Activated CD8-positive, alpha-beta memory T cell treated with anti-CD3 and anti-CD28 coated beads, Interleukin-2, amount 50 U/mL, for 1 hour (primary cell): ENCODE results near the gene CTNNBL1.
"Not testable (repeated sequence)": the region's sequence is repeated elsewhere in the genome, so short reads cannot be mapped to it uniquely, and the experiment has no call there.

Experiments
- DNase-seq: peaks from one replicate; pipeline ENCODE4 v3.0.0-alpha.2; 2020; ENCODE audit errors: extremely low read depth

CTNNBL1 gene, protein sequence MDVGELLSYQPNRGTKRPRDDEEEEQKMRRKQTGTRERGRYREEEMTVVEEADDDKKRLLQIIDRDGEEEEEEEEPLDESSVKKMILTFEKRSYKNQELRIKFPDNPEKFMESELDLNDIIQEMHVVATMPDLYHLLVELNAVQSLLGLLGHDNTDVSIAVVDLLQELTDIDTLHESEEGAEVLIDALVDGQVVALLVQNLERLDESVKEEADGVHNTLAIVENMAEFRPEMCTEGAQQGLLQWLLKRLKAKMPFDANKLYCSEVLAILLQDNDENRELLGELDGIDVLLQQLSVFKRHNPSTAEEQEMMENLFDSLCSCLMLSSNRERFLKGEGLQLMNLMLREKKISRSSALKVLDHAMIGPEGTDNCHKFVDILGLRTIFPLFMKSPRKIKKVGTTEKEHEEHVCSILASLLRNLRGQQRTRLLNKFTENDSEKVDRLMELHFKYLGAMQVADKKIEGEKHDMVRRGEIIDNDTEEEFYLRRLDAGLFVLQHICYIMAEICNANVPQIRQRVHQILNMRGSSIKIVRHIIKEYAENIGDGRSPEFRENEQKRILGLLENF

DNA sequence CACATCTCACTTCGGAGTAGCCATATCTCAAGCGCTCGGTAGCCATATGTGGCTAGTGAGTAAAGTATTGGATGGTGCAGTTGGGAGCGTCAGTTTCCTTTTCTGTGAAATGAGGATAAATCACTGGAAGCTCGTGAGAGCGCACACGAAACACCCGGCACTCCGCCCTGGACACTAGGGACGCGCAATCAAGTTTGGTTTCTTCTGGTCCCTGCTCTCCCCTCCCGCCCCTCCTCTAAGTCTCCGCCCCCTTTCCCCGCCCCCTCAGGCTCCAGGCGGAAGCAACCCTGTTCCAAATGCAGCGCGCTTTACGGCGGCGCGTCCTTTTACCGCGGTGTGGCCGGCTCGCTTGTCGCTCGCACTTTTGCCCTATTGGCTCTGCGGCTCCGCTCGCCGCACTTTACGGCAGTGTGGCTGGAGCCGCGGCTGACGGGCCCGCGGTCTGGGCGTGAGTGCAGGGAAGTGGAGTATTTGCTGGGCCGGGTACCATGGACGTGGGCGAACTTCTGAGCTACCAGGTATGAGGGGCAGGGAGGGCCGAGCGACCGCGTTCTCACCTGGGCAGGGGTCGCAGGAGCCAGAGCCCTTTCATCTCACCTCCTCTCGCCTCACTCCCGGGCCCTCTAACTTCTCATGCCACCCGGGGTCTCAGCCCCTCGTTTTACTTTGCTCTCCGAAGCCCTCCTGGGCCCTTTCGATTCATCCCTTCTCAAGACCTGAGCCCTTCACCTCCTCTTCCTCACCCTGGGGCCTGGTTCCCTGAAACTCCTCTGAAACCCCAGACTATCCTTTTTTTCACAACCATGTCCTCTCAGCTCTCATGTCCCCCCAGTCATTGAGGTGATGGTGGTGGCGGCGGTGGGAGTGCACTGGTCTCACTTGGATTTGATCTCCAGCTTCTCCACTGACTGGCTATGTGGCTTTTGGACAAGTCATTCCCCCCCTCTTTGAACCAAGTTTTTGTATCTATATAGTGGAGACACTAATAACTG, at the start of gene CTNNBL1:
CTNNBL1 (plus strand) TSS at position 396 of the 992 bp plus-strand sequence; CDS start at position 489, 93 bp downstream.
- DNase-seq = peak; percentile 86

DNA sequence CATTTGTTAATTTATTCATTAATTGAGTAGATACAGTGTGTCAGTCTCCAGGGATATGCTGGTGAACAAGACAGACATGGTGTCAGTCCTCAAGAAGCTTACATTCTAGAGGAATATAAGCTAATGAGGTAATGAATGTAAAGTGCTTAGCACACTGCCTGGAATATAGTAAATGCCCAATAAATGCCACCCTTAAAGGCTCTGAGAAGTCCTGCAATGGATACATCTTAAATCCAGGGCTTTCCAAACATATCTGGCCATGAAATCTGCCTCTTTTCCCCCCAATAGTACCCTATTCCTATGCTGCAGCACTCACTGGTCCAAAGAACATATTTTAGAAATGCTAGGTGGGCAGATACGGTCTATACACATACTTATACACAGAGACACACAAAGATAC, 49.2 kb upstream of the CTNNBL1 start:
- no peak for DNase-seq

DNA sequence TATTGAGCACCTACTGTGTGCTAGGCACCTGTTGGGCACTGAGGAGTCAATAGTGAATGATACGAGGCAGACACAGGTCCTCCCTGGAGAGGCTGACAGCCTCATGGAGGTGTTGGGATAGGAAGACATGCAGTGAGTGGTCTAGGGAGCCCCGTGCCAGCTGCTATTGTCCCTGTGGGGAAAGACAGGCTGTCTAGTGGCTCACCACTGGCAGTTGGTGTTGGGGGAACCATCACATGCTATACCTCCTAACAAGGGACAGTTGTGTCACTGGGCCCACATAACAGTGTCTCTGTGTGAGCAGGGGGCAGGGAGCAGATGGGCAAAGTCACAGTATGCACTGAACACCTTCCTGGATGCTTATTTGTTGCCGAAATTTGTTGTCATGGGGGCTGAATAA, 45.9 kb upstream of the CTNNBL1 start:
- no peak for DNase-seq

DNA sequence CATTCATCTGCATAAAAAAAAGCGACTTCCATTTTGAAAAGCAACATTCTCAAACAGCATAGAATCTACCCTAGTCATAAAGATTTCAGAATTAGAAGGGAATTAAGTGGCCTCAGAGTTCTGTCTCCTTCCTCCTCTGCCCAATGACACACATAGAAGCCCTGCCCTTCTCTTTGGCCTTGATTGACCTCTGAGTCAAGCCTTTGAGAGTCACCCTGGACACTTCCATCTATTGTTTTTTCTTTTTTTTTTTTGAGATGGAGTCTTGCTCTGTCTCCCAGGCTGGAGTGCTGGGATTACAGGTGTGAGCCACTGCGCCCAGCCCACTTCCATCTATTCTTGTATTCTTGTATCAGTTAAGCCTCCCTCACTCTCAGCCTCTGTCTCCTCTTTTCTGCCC, 44.8 kb upstream of the CTNNBL1 start:
- no peak for DNase-seq

DNA sequence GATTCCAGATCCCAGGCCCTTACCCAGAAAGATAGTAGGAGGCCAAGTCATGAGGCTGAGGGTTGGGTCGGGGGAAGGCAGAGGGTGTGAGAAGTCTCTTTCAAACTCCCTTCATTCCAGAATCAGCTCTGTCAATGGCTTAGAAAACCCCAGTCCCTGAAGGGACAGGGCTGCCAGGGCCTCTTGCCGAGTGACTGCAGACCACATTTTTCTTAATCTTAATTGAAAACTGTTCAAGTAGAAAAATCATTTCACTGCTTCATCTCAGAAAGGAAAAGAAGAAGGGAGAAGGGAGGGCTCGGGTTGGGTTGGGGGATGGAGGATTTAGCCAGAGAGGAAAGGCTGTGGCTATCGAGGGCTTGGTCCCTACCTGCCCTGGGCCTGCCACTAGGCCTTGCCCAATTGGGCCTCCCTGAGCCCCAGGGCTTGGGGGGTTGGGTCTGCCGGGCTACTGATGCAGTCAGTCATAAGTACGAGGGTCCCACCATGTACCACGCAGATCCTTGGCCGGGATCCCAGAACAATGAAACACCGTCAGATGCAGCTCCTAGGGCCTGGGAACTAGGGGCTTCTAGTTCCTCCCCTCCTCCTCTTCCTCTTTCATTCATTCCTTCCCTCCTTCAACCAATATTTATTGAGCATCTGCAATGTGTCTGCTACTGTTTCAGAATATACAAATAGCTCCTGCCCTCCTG, 44.0 kb upstream of the CTNNBL1 start:
- no peak for DNase-seq

DNA sequence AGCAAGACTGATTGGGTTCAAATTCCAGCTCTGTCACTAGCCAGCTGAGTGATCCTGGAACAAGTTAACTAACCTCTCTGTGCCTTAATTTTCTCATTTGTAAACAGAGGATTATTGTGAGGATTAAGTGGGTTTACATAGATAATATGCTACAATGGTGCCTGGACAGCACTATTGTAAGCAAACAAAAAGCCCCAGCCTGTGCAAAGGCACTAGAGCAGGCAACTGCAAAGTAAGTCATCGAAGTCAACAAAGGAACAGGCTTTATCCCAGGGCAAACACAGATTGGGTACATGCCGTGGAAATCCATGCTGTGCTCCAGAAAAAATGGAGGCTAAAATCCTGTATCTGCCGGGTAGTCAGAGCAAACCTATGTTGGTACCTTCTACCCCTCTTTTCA, 43.2 kb upstream of the CTNNBL1 start:
- DNase-seq = no peak

DNA sequence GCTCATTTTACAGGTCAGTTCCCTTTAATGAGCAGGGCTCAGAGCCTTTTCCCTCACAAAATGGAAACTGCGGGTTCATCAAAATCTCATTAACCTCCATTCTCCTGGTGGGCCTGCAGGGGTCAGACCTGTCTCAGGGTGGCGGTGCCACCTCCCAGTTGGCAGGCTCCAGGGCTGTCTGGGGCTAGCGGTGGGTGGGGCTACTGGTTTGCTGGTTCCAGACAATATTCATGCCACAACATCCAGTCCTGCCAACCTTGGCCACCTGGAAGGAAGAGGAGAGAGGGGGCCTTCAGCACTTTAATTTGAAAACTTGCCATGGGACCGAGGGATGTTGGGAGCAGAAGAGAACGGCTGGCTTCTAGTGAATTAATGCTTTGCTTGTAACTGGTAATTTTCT, 41.9 kb upstream of the CTNNBL1 start:
- no peak for DNase-seq

DNA sequence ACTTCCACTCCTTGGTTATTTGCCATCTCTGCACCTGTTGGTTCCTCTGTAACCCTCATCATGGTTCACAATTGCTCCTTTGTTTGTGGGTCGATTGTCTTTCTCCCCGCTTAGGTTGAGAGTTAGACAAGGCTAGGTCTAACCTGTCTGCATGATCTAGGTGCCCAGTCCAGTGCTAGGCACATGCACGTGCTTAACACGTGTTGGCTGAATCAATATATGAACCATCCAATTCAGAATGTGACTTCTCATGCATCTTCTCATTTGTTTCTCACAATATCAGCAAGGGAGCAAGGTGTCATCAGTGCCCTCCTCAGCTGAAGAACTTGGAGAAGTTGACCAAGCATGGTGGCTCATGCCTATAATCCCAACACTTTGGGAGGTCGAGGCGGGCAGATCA, 36.9 kb upstream of the CTNNBL1 start:
- no peak for DNase-seq

DNA sequence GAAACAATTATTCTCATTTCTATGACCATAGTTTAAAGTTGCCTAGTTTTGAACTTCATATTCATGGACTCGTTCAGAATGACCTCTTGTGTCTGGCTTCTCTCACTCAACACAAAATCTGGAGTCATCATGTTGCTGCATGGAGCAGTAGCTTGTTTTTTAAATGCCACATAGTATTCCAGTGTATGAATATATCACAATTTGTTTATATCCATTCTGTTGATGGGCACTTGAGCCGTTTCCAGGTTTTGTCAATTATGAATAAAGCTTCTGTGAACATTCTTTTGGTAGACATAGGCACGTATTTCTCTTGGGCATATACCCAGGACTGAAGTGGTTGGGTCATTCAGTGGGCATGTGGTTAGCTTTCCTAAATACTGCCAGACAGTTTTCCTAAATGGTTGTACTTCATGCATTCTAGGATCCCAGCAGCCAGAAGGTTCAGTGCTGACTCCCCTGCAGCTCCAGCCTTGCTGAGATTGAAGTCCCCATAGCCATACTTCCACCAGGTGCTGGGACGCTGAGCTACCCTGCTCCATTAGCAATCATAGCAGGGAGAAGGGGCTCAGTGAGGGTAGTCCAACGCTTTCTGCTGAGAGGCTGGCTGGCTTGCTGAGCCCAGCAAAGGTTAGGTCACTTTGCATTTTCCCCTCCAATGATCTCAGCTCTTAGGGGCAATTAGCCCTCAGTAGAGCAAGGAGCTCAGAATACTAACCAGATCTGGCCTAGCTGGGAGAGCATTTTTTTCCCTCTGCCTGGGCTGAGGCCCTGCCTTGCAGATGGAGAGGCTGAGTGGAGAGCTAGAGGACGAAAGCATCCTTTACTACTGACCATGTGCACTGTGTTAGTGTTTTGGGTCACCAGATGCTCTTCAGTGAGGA, 35.7 kb upstream of the CTNNBL1 start:
- no peak for DNase-seq

DNA sequence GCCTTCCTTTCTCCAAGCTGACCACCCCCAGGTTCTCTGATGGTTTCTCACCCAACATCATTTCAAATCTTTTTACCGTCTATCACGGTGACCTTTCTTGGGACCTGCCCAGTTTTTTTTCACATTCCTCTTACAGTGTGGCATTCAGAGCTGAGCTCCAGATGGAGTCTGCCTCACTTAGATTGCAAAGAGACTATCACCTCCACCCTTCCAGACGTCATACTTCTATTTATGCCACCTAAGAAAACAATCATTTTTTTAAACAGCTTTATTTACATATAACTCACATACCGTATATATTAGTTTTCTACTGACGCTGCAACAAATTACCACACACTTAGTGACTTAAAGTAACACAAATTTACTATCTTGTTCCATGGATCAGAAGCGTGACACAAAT, 32.3 kb upstream of the CTNNBL1 start:
- no peak for DNase-seq

DNA sequence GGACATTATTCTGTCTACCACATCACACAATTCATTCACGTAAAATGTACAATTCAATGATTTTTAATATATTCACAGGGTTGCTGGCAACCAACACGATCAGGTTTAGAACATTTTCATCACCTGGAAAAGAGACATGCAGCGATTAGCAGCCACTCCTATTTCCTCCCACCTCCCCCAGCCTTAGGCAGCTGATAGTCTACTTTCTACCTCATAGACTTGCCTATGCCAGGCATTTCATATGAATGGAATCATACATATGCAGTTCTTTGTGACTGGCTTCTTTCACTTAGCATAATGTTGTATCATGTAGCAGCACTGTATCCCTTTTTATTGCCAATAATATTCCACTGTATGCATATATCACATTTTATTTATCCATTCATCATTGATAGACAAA, 31.5 kb upstream of the CTNNBL1 start:
- DNase-seq = no peak

DNA sequence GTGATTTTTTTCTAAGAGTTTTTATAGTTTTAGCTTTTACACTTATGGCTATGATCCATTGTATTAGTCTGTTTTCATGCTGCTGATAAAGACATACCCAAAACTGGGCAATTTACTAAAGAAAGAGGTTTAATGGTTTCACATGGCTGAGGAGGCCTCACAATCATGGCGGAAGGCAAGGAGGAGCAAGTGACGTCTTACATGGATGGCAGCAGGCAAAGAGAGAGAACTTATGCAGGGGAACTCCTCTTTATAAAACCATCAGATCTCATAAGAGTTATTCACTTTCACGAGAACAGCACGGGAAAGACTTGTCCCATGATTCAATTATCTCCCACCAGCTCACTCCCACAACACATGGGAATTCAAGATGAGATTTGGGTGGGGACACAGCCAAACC, 29.2 kb upstream of the CTNNBL1 start:
- not testable (repeated sequence) for DNase-seq

DNA sequence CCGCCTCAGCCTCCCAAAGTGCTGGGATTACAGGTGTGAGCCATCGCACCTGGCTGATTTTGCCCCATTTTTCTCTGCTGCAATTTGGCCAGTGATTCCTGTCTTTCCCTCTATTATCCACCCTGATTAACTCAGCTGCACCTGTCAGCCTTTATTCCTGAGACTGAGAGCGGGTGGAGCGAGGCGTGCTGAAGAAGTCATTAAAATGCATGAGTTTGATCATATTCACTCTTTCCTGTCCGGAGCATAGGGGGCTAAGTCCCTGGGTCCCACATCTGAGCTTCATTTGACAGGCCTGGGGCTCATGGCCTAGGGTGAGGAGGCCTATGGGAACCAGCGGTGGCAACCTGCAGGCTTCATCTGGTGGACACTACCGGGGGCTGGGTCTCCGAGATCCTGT, 25.7 kb upstream of the CTNNBL1 start:
- DNase-seq = no peak

DNA sequence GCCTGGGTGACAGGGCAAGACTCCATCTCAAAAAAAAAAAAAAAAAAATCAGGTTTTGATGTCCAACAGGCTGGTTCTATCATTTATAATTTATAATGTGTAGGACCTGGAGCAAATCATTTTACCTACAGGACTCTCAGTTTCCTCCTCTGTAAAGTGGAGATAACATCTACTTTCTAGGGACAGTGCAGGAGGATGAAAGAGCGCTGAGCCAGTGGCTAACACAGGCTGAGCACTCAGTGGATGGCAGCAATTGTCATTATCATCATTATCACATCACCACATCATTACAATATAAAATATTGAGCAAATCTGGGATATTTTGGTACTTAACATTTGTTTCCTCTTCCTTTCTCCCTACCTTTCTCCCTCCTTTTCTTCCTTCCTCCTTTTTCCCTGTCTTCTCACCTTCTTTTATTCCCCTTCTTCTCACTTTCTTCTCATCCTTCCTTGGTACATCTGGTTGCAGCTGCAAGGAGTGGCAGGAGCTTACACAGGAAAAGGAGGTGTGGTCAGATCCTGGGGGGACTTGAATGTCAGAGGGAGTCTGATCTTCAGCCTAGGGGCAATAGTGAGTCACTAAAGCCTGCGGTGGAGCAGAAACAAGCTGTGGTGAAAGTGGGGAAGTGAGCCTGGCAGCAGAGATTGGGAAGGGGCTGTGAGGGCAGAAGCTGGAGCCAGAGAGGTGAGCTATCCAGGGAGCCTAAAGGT, 24.6 kb upstream of the CTNNBL1 start:
- DNase-seq = no peak

DNA sequence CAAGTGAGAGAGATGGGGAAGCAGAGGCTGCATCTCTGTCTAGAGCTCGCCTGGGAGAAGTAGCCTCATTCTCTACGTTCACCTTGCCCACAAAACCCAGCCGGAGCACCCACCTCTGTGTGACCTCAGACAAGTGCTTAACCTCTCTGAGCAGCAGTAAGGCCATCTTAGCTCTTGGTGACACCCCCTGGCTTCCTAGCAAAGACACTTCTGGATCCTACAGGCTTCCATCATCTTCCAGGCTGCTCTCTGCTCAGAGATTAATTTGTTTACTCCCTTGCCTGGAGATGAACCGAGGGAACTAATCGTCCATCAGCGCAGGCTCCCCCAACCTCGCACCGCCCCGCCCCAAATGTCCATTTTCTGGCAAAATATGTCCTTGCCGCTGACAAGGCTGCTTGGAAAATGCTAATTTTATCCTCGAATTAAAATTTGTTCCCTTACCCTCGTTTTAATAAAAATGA, 24.0 kb upstream of the CTNNBL1 start:
- DNase-seq = no peak

DNA sequence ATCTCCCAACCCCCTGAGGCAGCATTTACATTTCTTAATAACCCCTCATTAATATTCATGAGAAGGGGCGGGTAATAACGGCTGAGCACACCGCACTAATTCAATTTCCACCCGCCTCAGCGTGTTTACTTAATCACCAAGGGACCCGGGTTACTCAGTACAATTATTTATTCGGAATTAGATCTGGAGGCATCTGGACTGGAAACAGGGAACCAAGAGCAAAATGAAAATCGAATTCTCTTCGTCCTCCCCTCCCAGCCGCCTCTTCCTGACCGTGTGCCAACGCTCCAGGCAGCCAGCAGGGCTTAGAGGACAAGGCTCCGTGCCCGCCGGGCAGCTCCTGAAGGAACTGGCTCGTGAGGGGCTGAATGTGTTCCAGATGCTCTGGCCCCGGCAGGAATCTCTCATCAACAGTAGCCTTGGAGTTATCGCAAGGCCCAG, 23.5 kb upstream of the CTNNBL1 start:
- no peak for DNase-seq

DNA sequence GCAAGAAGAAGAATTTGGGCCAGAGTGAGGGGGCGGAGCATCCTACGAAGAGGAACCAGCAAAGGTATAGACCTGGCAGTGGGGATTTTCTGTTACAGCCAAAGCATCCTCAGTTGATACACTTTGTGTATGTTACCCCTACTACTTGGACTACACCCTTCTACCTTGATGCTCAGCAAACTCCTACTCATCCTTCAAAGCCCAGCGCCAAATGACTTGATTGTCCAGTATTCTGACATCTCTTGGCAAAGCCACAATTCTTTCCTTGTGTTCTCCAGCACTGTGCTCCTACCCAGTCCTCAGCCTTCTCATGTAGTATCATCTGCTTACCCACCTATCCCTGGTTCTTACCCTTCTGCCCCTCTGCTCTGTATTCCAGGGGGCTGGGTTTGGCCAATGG, 21.7 kb upstream of the CTNNBL1 start:
- no peak for DNase-seq

DNA sequence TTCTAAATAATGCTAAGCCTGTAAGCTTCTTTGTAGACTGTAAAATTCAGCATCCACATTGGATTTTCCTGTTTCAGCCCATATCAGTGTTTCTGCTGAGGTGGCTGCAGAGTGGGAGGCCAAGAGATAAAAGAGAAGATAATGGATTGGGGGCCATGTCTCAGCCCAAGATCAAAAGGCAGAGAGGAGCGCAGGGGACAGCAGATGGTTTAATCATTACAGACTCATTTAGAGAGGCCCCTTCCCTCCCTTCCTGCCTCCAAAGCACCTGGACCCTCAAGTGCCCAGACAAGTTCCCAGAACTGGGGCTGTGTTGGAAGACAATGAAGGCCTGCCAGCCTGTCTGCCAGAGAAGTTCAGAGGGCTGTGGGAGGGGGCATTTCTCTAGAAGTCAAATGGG, 20.4 kb upstream of the CTNNBL1 start:
- DNase-seq = no peak

DNA sequence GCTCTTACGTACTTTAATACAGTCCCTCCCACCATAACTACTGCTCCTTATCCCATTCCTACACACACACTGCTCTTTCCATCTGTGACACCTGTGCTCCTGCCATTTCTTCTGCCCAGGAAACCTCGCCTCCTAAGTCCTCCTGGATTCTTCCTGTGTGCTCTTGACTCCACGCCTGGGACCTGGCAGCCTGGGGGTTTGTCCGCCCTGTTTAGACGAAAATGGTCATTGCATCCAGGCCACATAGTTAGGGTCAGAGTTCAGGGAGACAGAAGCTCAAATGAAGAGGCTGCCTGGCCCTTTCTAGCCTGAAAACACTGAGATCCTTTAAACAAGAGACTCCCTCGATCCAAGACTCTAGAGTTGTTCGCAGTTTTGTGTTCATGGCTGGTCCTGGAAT, 17.4 kb upstream of the CTNNBL1 start:
- no peak for DNase-seq
